K562 (cell line): Measurements from ENCODE around the gene SLC23A2. TPM values are rescaled to one million over a fixed set of nuclear protein-coding genes. Genes with fewer than 3 reads are reported as not detected.

Source experiments
- ATAC-seq: fragments of 200-7000 bp; cut with Tn5 transposase; 3 replicates; pipeline ENCODE4 v1.9.1; 2020; ENCODE audit warnings: moderate library complexity
- BruUV-seq: library from RNA; stranded (reverse); fragments of 400-500 nt; replicated peaks from 2 replicates; lab custom pipeline; 2021; lab: Mats Ljungman, UMichigan
- CTCF ChIA-PET: fragments of 300-600 bp; formaldehyde crosslinking; extraction: SDS; loops from one replicate; lab custom pipeline; 2021; ENCODE audit warnings: low intra/inter-chr PET ratio; lab: Yijun Ruan, JAX
- POLR2A ChIA-PET: fragments of 300-600, 350-650 bp; sonication (Branson Sonifier 250); formaldehyde crosslinking; extraction: SDS; loops from one replicate; lab custom pipeline; 2021; ENCODE audit warnings: antibody characterized with exemption, inconsistent platforms; lab: Yijun Ruan, JAX
- DNase-seq, 4 experiments: peaks; one replicate each; pipeline versions ENCODE4 v3.0.0 to v3.0.0-alpha.2; 2011 to 2018; ENCODE audit warnings: low spot score in 3 of 4, mixed read lengths in 3 of 4; ENCODE audit errors: extremely low read depth in 1 of 4
- FAIRE-seq: peaks from 2 replicates; lab custom pipeline; 2011; peaks lifted over from hg19 to GRCh38; lab: Jason Lieb, UNC
- H2AFZ ChIP-seq: 2 replicates; pipeline ENCODE4 v1.6.0; 2011; ENCODE audit warnings: low read depth, low read length, control low read depth, inconsistent platforms
- H3K27ac ChIP-seq: fragments of 200-600 bp; 3 replicates; pipeline ENCODE4 v1.8.0; 2011; ENCODE audit warnings: low read depth, mild to moderate bottlenecking, control low read depth, inconsistent platforms, low read length, moderate library complexity, mixed read lengths; ENCODE audit errors: extremely low read depth
- H3K27me3 ChIP-seq, 2 experiments: fragments of 300-600 bp in 1 of 2; 2 replicates in 1 of 2; 3 replicates in 1 of 2; pipeline versions ENCODE4 v1.6.0 to v1.8.0; 2011; ENCODE audit warnings: inconsistent platforms in 2 of 2, low read length in 2 of 2, mild to moderate bottlenecking in 1 of 2, mixed read lengths in 1 of 2, moderate library complexity in 1 of 2; ENCODE audit not compliant: control insufficient read depth in 2 of 2, insufficient read depth in 2 of 2
- H3K36me3 ChIP-seq: fragments of 300-600 bp; 3 replicates; pipeline ENCODE4 v1.8.0; 2011; ENCODE audit warnings: mild to moderate bottlenecking, low read length, inconsistent platforms; ENCODE audit not compliant: control insufficient read depth, insufficient read depth
- H3K4me1 ChIP-seq, 2 experiments: fragments of 200-600 bp in 1 of 2; replicated peaks in 1 of 2; 2 replicates in 1 of 2; 3 replicates in 1 of 2; pipeline versions ENCODE4 v1.5.1 to v1.8.0; 2011; ENCODE audit warnings: inconsistent platforms in 2 of 2, low read length in 2 of 2, mild to moderate bottlenecking in 1 of 2, mixed read lengths in 1 of 2, moderate library complexity in 1 of 2; ENCODE audit not compliant: control insufficient read depth in 2 of 2, insufficient read depth in 2 of 2
- H3K4me2 ChIP-seq: 2 replicates; pipeline ENCODE4 v1.6.1; 2011; ENCODE audit warnings: low read length, control low read depth, inconsistent platforms, mixed read lengths; ENCODE audit not compliant: insufficient read depth
- H3K4me3 ChIP-seq: fragments of 200-600 bp; sonication (generic), shearing (Covaris generic); 2 replicates; pipeline ENCODE4 v1.5.1; 2016; ENCODE audit warnings: control low read depth, inconsistent platforms
- H3K79me2 ChIP-seq: fragments of 200-600 bp; 3 replicates; pipeline ENCODE4 v1.8.0; 2011; ENCODE audit warnings: low read length, inconsistent platforms; ENCODE audit not compliant: control insufficient read depth, insufficient read depth
- H3K9ac ChIP-seq, 2 experiments: 2 replicates each; pipeline versions ENCODE4 v1.6.0 to v1.6.1; 2011; ENCODE audit warnings: low read depth in 2 of 2, low read length in 2 of 2, control low read depth in 1 of 2, inconsistent platforms in 1 of 2, mild to moderate bottlenecking in 1 of 2, mixed read lengths in 1 of 2; ENCODE audit not compliant: insufficient read depth in 1 of 2
- H3K9me1 ChIP-seq: one replicate; pipeline ENCODE4 v1.6.0; 2011; ENCODE audit warnings: inconsistent platforms, mild to moderate bottlenecking, low read length, moderate library complexity; ENCODE audit not compliant: control insufficient read depth, insufficient read depth
- H3K9me3 ChIP-seq: replicated peaks from 2 replicates; pipeline ENCODE4 v1.5.1; 2011; ENCODE audit warnings: low read depth, low read length, inconsistent platforms; ENCODE audit not compliant: control insufficient read depth, insufficient read depth
- H4K20me1 ChIP-seq: replicated peaks from 2 replicates; pipeline ENCODE4 v1.6.1; 2011; ENCODE audit warnings: low read length, inconsistent platforms, mixed read lengths; ENCODE audit not compliant: control insufficient read depth, insufficient read depth
- CBX2 ChIP-seq: fragments of 200-600 bp; sonication (generic); IDR thresholded peaks from one replicate; pipeline ENCODE4 v1.6.1; 2012; ENCODE audit warnings: mild to moderate bottlenecking, low read length, inconsistent platforms; ENCODE audit not compliant: insufficient read depth, poor library complexity, severe bottlenecking
- E2F3 ChIP-seq: fragments of 250-450 bp; sonication (Bioruptor Pico); IDR thresholded peaks from 2 replicates; pipeline ENCODE4 v1.4.0; 2020; ENCODE audit warnings: mild to moderate bottlenecking
- HDAC2 ChIP-seq: fragments of 450-650 bp; IDR thresholded peaks from 2 replicates; pipeline ENCODE4 v1.6.1; 2016; ENCODE audit warnings: mild to moderate bottlenecking
- KDM5B ChIP-seq: fragments of 200-600 bp; sonication (generic); IDR thresholded peaks from 2 replicates; pipeline ENCODE4 v1.6.1; 2012; ENCODE audit warnings: low read depth, mild to moderate bottlenecking, moderate library complexity, low read length, control low read depth, inconsistent platforms; ENCODE audit not compliant: insufficient replicate concordance
- NR2C1 ChIP-seq, 2 experiments: fragments of 450-650 bp; IDR thresholded peaks; 2 replicates each; pipeline ENCODE4 v1.6.1; 2017; ENCODE audit warnings: mild to moderate bottlenecking in 2 of 2, antibody characterized with exemption in 1 of 2, inconsistent platforms in 1 of 2, missing compliant biosample characterization in 1 of 2, missing genetic modification characterization in 1 of 2
- PHF20 ChIP-seq: fragments of 450-650 bp; IDR thresholded peaks from 2 replicates; pipeline ENCODE4 v1.6.1; 2018; ENCODE audit not compliant: partially characterized antibody
- POU5F1 ChIP-seq: fragments of 150-350 bp; IDR thresholded peaks from 2 replicates; pipeline ENCODE4 v1.6.1; 2014; ENCODE audit warnings: borderline replicate concordance, low read length, low read depth, mild to moderate bottlenecking; ENCODE audit not compliant: partially characterized antibody
- RBM17 ChIP-seq: fragments of 200-400 bp; formaldehyde crosslinking; IDR thresholded peaks from 2 replicates; pipeline ENCODE4 v1.6.1; 2017; ENCODE audit warnings: low read depth, mild to moderate bottlenecking, low read length, borderline replicate concordance
- RFX1 ChIP-seq: fragments of 450-650 bp; IDR thresholded peaks from 2 replicates; pipeline ENCODE4 v1.6.1; 2016; ENCODE audit warnings: mild to moderate bottlenecking, moderate library complexity
- SRSF9 ChIP-seq: fragments of 200-400 bp; formaldehyde crosslinking; IDR thresholded peaks from 2 replicates; pipeline ENCODE4 v1.6.1; 2017; ENCODE audit warnings: low read depth, low read length, borderline replicate concordance
- ZNF589 ChIP-seq: fragments of 200-800 bp; sonication (Bioruptor generic); IDR thresholded peaks from 2 replicates; pipeline ENCODE4 v1.6.1; 2016; ENCODE audit warnings: low read depth, missing genetic modification characterization, missing compliant biosample characterization
- ZNF696 ChIP-seq: fragments of 250-450 bp; sonication (Bioruptor Pico); conservative IDR thresholded peaks from 2 replicates; pipeline ENCODE4 v1.4.0; 2020; ENCODE audit warnings: mild to moderate bottlenecking, moderate library complexity
- WGBS: fragments of 100-300 bp; shearing (Covaris generic); methylation state at CpG from one replicate; pipeline ENCODE4 v1.1.6; 2016; ENCODE audit warnings: low coverage, mixed read lengths; ENCODE audit not compliant: insufficient coverage; ENCODE audit errors: missing lambda C conversion rate; 5-methylcytosine and 5-hydroxymethylcytosine counted together
- in situ Hi-C: fragments of 300-500 bp; cut with MboI; formaldehyde crosslinking; loops from 4 replicates; pipeline ENCODE4 v1.15.0; 2018; ENCODE audit warnings: inconsistent platforms, mixed read lengths
- intact Hi-C: fragments of 100-400 bp; cut with micrococcal nuclease; formaldehyde crosslinking; loops from 2 replicates; pipeline ENCODE4 v1.14.2; 2022
- polyA plus RNA-seq, 8 experiments: library from polyadenylated mRNA; depleted of rRNA in 4 of 8; stranded (reverse) in 5 of 8; unstranded in 3 of 8; fragments of >200 nt; fragmentation: Nextera tagmentation in 2 of 8; fragmentation: Illumina TruSeq in 1 of 8; extraction: Ambion mirVana in 2 of 8; extraction: Trizol in 1 of 8; gene quantifications; 2 replicates each; pipeline versions ENCODE4 v1.2.1 to v1.2.3, GENCODE V29; 2011 to 2014; ENCODE audit warnings: inconsistent platforms in 1 of 8, missing spikeins in 1 of 8
- total RNA-seq, 7 experiments: library from RNA; depleted of rRNA in 6 of 7; stranded (reverse); fragments of >200 nt in 6 of 7; fragmentation: Illumina TruSeq in 2 of 7; extraction: Trizol in 2 of 7; gene quantifications; 2 replicates each; pipeline versions ENCODE4 v1.2.1 to v1.2.3, GENCODE V29; 2011 to 2021; ENCODE audit warnings: low replicate concordance in 1 of 7
- TF ChIP-seq, protein P1 (sequence below): sonication (generic); formaldehyde crosslinking; IDR thresholded peaks from 2 replicates; pipeline ENCODE4 v1.8.1; 2023; ENCODE audit warnings: mild to moderate bottlenecking, missing genetic modification reagents
- TF ChIP-seq, protein P2 (sequence below): sonication (generic); formaldehyde crosslinking; IDR thresholded peaks from 2 replicates; pipeline ENCODE4 v1.9.0; 2022; ENCODE audit warnings: mild to moderate bottlenecking, missing genetic modification reagents

The SLC23A2 gene
- total and polyA plus RNA-seq, 9 of the 15 experiments (the other 6 are each of a cell fraction or from before 2014, with no cell fraction given): 0.39 to 6.7 (median 3.2) TPM

DNA sequence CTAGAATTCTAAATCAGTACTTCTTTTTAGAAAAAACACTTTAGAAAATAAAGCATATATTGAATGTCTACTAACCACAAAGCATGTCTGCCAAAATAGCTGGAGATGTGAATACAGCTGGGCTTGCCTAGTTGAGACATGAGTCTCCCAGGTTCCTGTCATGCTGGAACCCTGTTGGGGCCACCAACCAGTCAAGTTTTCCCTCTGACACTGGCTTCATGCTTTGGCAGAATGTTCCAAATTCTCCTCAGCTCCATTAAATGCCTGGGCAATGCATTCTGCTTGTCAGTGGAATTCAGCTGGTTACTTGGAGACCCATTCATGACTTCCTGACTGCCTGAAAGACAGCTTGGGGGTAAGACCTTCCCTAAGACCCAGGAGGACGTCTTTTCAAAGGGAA, 192.4 kb downstream of the SLC23A2 start:
- Histone ChIP-seq H3K9me1 (no peaks in the 10 kb centered on the region), H2AFZ (no peak overlapping the region), H4K20me1 (no peaks in the 10 kb centered on the region), H3K79me2 (no peaks in the 10 kb centered on the region), H3K4me2 (no peak overlapping the region), H3K9me3 (no peaks in the 10 kb centered on the region), H3K4me3 (no peak overlapping the region), H3K9ac (no peak overlapping the region), H3K27ac (no peak overlapping the region), H3K36me3 (no peaks in the 10 kb centered on the region), H3K27me3 (peaks cover 8 to 35% of the 10 kb centered on the region in 2 experiments; a peak in 4 of 5 replicates), H3K4me1 (no peaks in the 10 kb centered on the region)
- 0% methylated on average over 1 of the region's 1 CpG for WGBS
- BruUV-seq: no TSS peak
- TF ChIP-seq KDM5B: no peak
- no peak for TF ChIP-seq HDAC2
- no peak for TF ChIP-seq CBX2
- TF ChIP-seq, protein P1, sequence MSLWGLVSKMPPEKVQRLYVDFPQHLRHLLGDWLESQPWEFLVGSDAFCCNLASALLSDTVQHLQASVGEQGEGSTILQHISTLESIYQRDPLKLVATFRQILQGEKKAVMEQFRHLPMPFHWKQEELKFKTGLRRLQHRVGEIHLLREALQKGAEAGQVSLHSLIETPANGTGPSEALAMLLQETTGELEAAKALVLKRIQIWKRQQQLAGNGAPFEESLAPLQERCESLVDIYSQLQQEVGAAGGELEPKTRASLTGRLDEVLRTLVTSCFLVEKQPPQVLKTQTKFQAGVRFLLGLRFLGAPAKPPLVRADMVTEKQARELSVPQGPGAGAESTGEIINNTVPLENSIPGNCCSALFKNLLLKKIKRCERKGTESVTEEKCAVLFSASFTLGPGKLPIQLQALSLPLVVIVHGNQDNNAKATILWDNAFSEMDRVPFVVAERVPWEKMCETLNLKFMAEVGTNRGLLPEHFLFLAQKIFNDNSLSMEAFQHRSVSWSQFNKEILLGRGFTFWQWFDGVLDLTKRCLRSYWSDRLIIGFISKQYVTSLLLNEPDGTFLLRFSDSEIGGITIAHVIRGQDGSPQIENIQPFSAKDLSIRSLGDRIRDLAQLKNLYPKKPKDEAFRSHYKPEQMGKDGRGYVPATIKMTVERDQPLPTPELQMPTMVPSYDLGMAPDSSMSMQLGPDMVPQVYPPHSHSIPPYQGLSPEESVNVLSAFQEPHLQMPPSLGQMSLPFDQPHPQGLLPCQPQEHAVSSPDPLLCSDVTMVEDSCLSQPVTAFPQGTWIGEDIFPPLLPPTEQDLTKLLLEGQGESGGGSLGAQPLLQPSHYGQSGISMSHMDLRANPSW (CRISPR knock-in tag): no peak
- no peak for TF ChIP-seq NR2C1 (IDR thresholded peaks at IDR 0.05)
- TF ChIP-seq NR2C1 (tag; IDR thresholded peaks at IDR 0.05): no peak
- no peak for TF ChIP-seq ZNF589 (CRISPR knock-in tag)
- no peak for TF ChIP-seq ZNF696 (CRISPR knock-in tag)
- TF ChIP-seq RBM17: no peak
- no peak for TF ChIP-seq E2F3 (CRISPR knock-in tag)
- no peak for TF ChIP-seq RFX1
- TF ChIP-seq, protein P2, sequence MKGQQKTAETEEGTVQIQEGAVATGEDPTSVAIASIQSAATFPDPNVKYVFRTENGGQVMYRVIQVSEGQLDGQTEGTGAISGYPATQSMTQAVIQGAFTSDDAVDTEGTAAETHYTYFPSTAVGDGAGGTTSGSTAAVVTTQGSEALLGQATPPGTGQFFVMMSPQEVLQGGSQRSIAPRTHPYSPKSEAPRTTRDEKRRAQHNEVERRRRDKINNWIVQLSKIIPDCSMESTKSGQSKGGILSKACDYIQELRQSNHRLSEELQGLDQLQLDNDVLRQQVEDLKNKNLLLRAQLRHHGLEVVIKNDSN (CRISPR knock-in tag): no peak
- TF ChIP-seq POU5F1: no peak
- TF ChIP-seq SRSF9: no peak
- no peak for TF ChIP-seq PHF20
- in situ Hi-C loops: no loop called here
- ChIA-PET CTCF (no interaction called here), POLR2A (no interaction called here)
- FAIRE-seq (no peak), ATAC-seq (no peak), DNase-seq (no peak)
- intact Hi-C loops: no loop called here
